Karpas-422 (cell line): Measurements from ENCODE around the gene MCOLN2. TPM values are rescaled to one million over a fixed set of nuclear protein-coding genes. Genes with fewer than 3 reads are reported as not detected.

Source experiments
- DNase-seq: peaks from one replicate; pipeline ENCODE4 v3.0.0-alpha.2; 2015
- H2AFZ ChIP-seq: fragments of 200-600 bp; sonication (generic); 2 replicates; pipeline ENCODE4 v1.6.1; 2014; ENCODE audit warnings: antibody characterized with exemption, low read length, mixed read lengths
- H3K27ac ChIP-seq: fragments of 200-600 bp; sonication (generic); 2 replicates; pipeline ENCODE4 v1.5.1; 2014; ENCODE audit warnings: mild to moderate bottlenecking, low read length, moderate library complexity
- H3K27me3 ChIP-seq: fragments of 200-600 bp; sonication (generic); 2 replicates; pipeline ENCODE4 v1.6.1; 2014; ENCODE audit warnings: low read length, mixed read lengths
- H3K36me3 ChIP-seq: fragments of 200-600 bp; sonication (generic); 2 replicates; pipeline ENCODE4 v1.6.1; 2014; ENCODE audit warnings: low read length, mixed read lengths; ENCODE audit not compliant: insufficient read depth
- H3K4me1 ChIP-seq: fragments of 200-600 bp; sonication (generic); 2 replicates; pipeline ENCODE4 v1.6.1; 2014; ENCODE audit warnings: mild to moderate bottlenecking, low read length, mixed read lengths
- H3K4me2 ChIP-seq: fragments of 200-600 bp; sonication (generic); 2 replicates; pipeline ENCODE4 v1.6.1; 2014; ENCODE audit warnings: low read length, low read depth, mild to moderate bottlenecking; ENCODE audit not compliant: poor library complexity, severe bottlenecking
- H3K4me3 ChIP-seq: fragments of 200-600 bp; sonication (generic); 2 replicates; pipeline ENCODE4 v1.5.1; 2014; ENCODE audit warnings: mild to moderate bottlenecking, antibody characterized with exemption, low read length, mixed read lengths
- H3K79me2 ChIP-seq: fragments of 200-600 bp; sonication (generic); 2 replicates; pipeline ENCODE4 v1.6.1; 2014; ENCODE audit warnings: mild to moderate bottlenecking, low read length, mixed read lengths
- H3K9ac ChIP-seq: fragments of 200-600 bp; sonication (generic); 2 replicates; pipeline ENCODE4 v1.6.0; 2014; ENCODE audit warnings: low read length
- H3K9me2 ChIP-seq: fragments of 200-600 bp; sonication (generic), shearing (Covaris generic); replicated peaks from 2 replicates; pipeline ENCODE4 v1.6.0; 2014; ENCODE audit warnings: mild to moderate bottlenecking, low read length, moderate library complexity; ENCODE audit not compliant: insufficient read depth
- H3K9me3 ChIP-seq: fragments of 300-700, 200-600 bp; sonication (generic); 2 replicates; pipeline ENCODE4 v1.6.1; 2014; ENCODE audit warnings: low read length, mixed read lengths
- H4K20me1 ChIP-seq: fragments of 200-600 bp; sonication (generic); 2 replicates; pipeline ENCODE4 v1.6.1; 2014; ENCODE audit warnings: mild to moderate bottlenecking, antibody characterized with exemption, low read length, low read depth; ENCODE audit not compliant: insufficient read depth
- total RNA-seq: library from RNA; depleted of rRNA; stranded (reverse); fragments of >200 nt; shearing (Covaris generic); gene quantifications from 2 replicates; pipeline ENCODE4 v1.2.3, GENCODE V29; 2014; ENCODE audit warnings: low replicate concordance; rRNA removed

MCOLN2 gene
- total RNA-seq = 52.4 and 56.1 TPM in 2 replicates

DNA sequence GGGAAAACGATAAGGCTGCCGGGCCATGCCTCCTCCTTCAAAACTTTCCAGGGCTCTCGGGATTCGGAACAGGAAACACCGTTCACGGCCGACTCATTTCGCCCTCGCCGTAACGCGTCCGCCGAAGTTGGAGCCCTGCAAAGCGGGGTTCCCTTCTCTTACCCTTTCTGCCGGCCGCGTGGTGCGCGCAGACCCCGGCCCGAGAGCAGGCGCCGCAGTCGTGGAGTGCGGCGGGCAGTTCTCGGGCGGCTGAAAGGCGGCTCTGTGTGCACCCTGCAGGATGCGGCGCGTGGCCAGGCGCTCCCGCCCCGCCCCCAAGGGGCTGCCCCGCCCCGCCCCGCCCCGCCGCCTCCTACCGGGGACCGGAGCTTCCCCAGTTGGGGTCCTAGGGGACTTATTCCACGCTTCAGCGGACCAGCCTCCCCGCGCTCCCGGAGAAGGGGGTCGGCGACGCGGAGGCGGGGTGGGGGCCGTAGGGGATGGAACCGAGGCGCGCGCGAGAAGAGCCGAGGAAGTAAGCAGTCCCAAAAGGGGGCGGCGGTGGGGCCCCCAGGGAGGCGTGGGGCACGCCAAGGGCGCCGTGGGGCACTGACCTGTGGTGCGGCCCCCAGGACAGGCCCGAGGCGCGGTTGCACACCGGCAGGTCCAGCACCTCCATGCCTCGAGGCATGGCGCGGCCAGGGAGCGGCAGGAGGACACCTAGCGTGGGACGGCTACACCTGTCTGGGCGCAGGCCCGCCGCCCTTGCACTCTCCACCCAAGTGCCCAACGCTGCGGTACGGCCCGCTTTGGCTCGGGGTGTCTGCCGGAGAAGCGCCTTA is at the start of gene MCOLN2:
TSS of gene MCOLN2 (minus strand) at position 268 of the 821 bp plus-strand sequence. CDS start at position 27, 241 bp downstream.
- H4K20me1 ChIP-seq = no peaks in the 10 kb centered on the region
- no peaks in the 10 kb centered on the region for H3K9me2 ChIP-seq
- peak within 1 kb of the TSS; percentile 74 for H3K4me3 ChIP-seq
- no peaks in the 10 kb centered on the region for H3K27me3 ChIP-seq
- peak within 1 kb of the TSS; percentile 75 for H3K27ac ChIP-seq
- H2AFZ ChIP-seq = peak within 1 kb of the TSS; percentile 36; the same call in 1 of the 2 replicates
- 0 out of 2 replicates have a peak, but pooled peaks cover 2% of the 10 kb centered on the region for H3K36me3 ChIP-seq
- H3K79me2 ChIP-seq = peaks cover 23% of the 10 kb centered on the region
- peak within 1 kb of the TSS; percentile 81 for H3K4me2 ChIP-seq
- no peaks in the 10 kb centered on the region for H3K9me3 ChIP-seq
- peaks cover 45% of the 10 kb centered on the region for H3K4me1 ChIP-seq
- H3K9ac ChIP-seq = peak within 1 kb of the TSS; percentile 73
- DNase-seq = peak; percentile 79

DNA sequence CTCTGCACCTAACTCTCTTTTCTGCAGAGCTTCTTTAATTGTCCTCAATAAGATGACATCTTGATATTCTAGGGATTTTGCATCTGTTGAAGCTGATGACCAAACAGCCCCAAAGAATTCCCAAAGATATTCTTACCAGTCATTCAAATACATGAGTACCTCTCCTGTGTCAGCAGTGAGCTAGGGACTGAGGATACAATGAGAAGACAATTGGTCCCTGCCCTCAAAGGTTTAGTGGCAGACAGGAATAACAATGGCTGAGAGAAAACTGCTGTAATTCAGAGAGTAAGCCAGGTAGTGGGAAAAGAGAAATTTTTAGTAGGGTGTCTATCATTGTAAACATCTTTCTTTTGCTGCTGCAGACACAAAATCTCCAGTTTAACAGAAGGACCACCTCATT is 45.5 kb upstream of the MCOLN2 start:
- Histone ChIP-seq H3K9me2 (no peaks in the 10 kb centered on the region), H3K4me1 (no peaks in the 10 kb centered on the region), H3K27me3 (no peaks in the 10 kb centered on the region), H3K4me2 (no peak overlapping the region), H3K9me3 (no peaks in the 10 kb centered on the region), H3K36me3 (no peaks in the 10 kb centered on the region), H3K4me3 (no peak overlapping the region), H2AFZ (no peak overlapping the region), H3K9ac (no peak overlapping the region), H3K27ac (no peak overlapping the region), H3K79me2 (no peaks in the 10 kb centered on the region), H4K20me1 (no peaks in the 10 kb centered on the region)
- DNase-seq = no peak

DNA sequence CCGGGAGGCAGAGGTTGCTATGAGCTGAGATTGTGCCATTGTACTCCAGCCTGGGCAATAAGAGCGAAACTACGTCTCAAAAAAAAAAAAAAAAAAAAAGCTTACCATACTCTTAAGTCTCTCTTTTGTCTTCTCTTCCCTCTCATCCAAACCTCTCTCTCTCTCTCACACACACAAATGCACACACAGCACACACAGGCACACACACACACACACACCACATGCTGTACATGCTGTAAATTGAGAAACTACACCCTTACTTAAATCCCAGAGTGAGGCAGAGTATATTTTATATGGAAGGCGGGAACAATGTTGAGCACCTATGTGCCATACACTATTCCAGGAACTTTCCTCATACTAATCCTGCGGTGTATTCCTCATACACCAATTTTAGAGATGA is 44.9 kb upstream of the MCOLN2 start:
- Histone ChIP-seq H3K9ac (no peak overlapping the region), H3K36me3 (no peaks in the 10 kb centered on the region), H3K4me1 (no peaks in the 10 kb centered on the region), H3K79me2 (no peaks in the 10 kb centered on the region), H3K9me3 (no peaks in the 10 kb centered on the region), H3K27ac (no peak overlapping the region), H2AFZ (no peak overlapping the region), H3K4me3 (no peak overlapping the region), H3K27me3 (no peaks in the 10 kb centered on the region), H3K9me2 (no peaks in the 10 kb centered on the region), H3K4me2 (no peak overlapping the region), H4K20me1 (no peaks in the 10 kb centered on the region)
- DNase-seq = no peak

DNA sequence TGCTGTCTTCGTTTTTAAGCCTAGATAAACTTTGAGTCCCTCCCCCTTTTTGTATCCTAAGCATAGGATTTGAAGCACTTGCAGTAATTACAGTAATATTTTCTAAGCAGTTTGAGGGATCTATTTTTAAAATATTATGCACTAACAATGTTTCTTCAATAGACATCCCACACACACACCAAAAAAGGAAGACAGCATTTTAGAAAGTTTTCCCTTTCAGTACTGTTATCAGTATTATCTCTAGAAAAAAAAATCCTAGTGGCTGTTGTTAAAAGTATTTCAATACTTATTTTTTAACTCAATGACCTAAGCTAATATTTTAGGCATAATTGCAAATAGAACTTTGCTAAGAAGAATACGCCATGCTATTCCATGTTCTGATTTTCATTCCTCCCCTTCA is 36.3 kb upstream of the MCOLN2 start:
- no peaks in the 10 kb centered on the region for H3K9me3 ChIP-seq
- no peaks in the 10 kb centered on the region for H4K20me1 ChIP-seq
- H3K9me2 ChIP-seq = no peaks in the 10 kb centered on the region
- DNase-seq = no peak
- H2AFZ ChIP-seq = no peak overlapping the region
- H3K27ac ChIP-seq = no peak overlapping the region
- H3K4me2 ChIP-seq = no peak overlapping the region
- H3K4me1 ChIP-seq = no peaks in the 10 kb centered on the region
- no peaks in the 10 kb centered on the region for H3K79me2 ChIP-seq
- H3K27me3 ChIP-seq = no peaks in the 10 kb centered on the region
- H3K36me3 ChIP-seq = no peaks in the 10 kb centered on the region
- H3K4me3 ChIP-seq = no peak overlapping the region
- no peak overlapping the region for H3K9ac ChIP-seq

DNA sequence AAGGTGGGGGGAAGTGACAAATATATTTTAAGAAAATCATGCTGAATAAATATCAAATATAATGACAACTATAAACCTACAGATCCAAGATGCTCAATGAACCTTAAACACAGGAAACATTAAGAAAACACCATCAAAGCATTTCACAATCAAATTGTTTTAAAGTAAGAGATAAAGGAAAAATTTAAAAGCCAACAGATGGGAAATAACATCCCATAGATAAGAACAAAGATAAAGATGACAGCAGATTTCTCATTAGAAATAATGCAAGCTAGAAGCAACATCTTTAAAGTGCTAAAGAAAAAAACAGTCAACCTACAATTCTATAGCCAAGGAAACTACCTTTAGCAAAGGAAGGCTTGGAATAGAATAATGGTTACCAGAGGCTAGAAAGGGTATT is 33.6 kb upstream of the MCOLN2 start:
- H3K4me1 ChIP-seq = peaks cover 6% of the 10 kb centered on the region
- H4K20me1 ChIP-seq = no peaks in the 10 kb centered on the region
- H3K9ac ChIP-seq = no peak overlapping the region
- H3K4me3 ChIP-seq = no peak overlapping the region
- no peaks in the 10 kb centered on the region for H3K9me2 ChIP-seq
- no peak for DNase-seq
- H3K27me3 ChIP-seq = no peaks in the 10 kb centered on the region
- H3K79me2 ChIP-seq = no peaks in the 10 kb centered on the region
- H2AFZ ChIP-seq = no peak overlapping the region
- no peak overlapping the region for H3K4me2 ChIP-seq
- H3K36me3 ChIP-seq = no peaks in the 10 kb centered on the region
- no peak overlapping the region for H3K27ac ChIP-seq
- no peaks in the 10 kb centered on the region for H3K9me3 ChIP-seq

DNA sequence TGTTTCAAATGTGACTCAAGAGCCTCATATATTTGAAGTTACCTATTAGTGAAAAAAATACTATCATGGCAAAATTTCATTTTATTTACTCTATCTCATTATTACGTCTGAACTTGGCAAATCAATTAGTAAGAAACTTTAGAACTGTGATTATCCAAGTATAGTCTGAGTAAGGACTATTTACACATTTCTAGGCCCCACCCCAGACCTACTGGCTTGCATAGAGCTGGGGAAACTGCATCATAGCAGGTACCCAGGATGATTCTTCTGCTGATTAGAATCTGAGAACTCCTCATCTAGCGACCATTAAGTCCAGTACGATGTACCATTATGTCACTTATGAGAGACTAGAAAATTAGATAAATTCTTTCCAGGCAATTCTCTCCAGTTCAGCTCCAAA is 31.2 kb upstream of the MCOLN2 start:
- H3K9ac ChIP-seq = no peak overlapping the region
- H3K79me2 ChIP-seq = no peaks in the 10 kb centered on the region
- no peak overlapping the region for H3K4me3 ChIP-seq
- H3K27ac ChIP-seq = no peak overlapping the region
- H3K4me2 ChIP-seq = no peak overlapping the region
- H3K9me2 ChIP-seq = no peaks in the 10 kb centered on the region
- no peaks in the 10 kb centered on the region for H4K20me1 ChIP-seq
- no peaks in the 10 kb centered on the region for H3K9me3 ChIP-seq
- no peaks in the 10 kb centered on the region for H3K27me3 ChIP-seq
- no peaks in the 10 kb centered on the region for H3K36me3 ChIP-seq
- peaks cover 6% of the 10 kb centered on the region for H3K4me1 ChIP-seq
- H2AFZ ChIP-seq = no peak overlapping the region
- DNase-seq = no peak

DNA sequence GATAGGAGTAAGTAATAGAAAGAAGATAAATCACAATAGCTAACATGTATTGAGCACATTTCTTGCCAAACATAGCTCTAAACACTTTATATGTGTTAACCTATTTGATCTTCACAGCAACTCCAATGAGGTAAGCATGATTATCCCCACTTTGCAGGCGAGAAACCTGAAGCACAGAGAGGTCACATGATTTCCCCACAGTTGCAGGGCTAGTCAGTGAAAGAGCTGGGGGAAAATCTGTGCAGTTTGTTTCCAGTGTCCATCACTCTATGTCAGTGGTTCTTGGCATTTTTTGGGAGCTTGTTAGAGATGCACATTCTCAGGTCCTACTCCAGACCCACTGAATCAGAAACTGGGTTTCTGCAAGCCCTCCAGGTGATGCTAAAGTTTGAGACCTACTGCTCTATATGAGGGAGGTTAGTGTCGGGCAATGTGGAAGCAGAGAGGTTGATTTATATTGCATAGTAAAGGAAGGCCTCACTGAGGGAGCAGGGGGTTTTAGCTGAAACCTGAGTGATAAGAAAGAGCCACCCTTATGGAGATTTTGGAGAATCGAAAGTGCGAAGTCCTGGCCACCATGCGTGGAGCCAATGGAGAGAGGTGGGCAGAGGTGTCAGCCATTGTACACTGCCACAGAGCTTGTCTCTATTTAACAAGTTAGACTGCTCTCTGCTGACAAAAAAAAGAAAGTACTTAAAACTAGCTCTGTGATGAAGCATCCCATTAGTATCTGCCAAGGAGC is 30.5 kb upstream of the MCOLN2 start:
- Histone ChIP-seq H3K79me2 (no peaks in the 10 kb centered on the region), H2AFZ (peak overlapping the region; percentile 62), H4K20me1 (no peaks in the 10 kb centered on the region), H3K9ac (peak overlapping the region; percentile 50; the same call in 1 of the 2 replicates), H3K9me2 (no peaks in the 10 kb centered on the region), H3K27ac (no peak overlapping the region), H3K4me2 (peak overlapping the region; percentile 63), H3K9me3 (no peaks in the 10 kb centered on the region), H3K4me3 (peak overlapping the region; percentile 36; the same call in 1 of the 2 replicates), H3K4me1 (peaks cover 6% of the 10 kb centered on the region), H3K27me3 (no peaks in the 10 kb centered on the region), H3K36me3 (no peaks in the 10 kb centered on the region)
- peak; percentile 72 for DNase-seq

DNA sequence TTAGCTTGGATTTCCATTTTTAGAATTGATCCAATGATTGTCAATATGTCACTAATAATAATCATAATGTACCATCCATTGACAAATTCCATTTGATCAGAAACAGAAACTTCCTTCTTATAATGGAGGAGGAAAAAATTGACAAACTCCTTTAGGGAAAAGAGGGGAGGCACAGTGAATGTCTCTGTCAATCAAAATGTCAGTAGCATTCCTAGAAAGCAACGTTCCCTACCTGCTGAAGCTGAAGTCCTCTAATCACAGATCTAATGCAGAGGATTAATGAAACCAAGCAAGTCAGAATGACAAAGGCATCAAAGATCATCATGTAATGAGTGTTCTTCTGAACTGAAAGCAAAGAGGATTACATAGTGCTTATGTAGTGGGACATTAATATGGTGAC is 29.0 kb upstream of the MCOLN2 start:
- no peak overlapping the region for H3K4me3 ChIP-seq
- H3K4me2 ChIP-seq = no peak overlapping the region
- no peaks in the 10 kb centered on the region for H4K20me1 ChIP-seq
- no peak overlapping the region for H3K27ac ChIP-seq
- DNase-seq = no peak
- H3K4me1 ChIP-seq = peaks cover 6% of the 10 kb centered on the region
- H3K9ac ChIP-seq = no peak overlapping the region
- H3K27me3 ChIP-seq = no peaks in the 10 kb centered on the region
- no peaks in the 10 kb centered on the region for H3K9me2 ChIP-seq
- H3K36me3 ChIP-seq = no peaks in the 10 kb centered on the region
- no peak overlapping the region for H2AFZ ChIP-seq
- no peaks in the 10 kb centered on the region for H3K79me2 ChIP-seq
- no peaks in the 10 kb centered on the region for H3K9me3 ChIP-seq
